ENCODE measurements around the gene SLC22A17. TPM values are rescaled to one million over a fixed set of nuclear protein-coding genes. Genes with fewer than 3 reads are reported as not detected.

Gene SLC22A17
- total and polyA plus RNA-seq, 2 of the 13 experiments (the other 11 are each of a cell fraction or from before 2014, with no cell fraction given) = 0.95 to 1.1 TPM

- TF ChIP-seq FOXK1 (CRISPR knock-in tag; IDR thresholded peaks at IDR 0.05; ENCODE audit: borderline replicate concordance, low read depth) (peak; percentile 49; the same call in 1 of the 2 replicates), ATRX (CRISPR knock-in tag; IDR thresholded peaks at IDR 0.05; ENCODE audit: borderline replicate concordance) (no peak), ELF3 (CRISPR knock-in tag; IDR thresholded peaks at IDR 0.05) (peak; percentile 64; the same call in 1 of the 2 replicates), FUBP1 (CRISPR knock-in tag; IDR thresholded peaks at IDR 0.05; ENCODE audit: borderline replicate concordance) (0 out of 2 replicates have a peak, but pooled peaks have one; percentile 82), FOSL2 (CRISPR knock-in tag; IDR thresholded peaks at IDR 0.05) (peak; percentile 47; the same call in 1 of the 2 replicates), TEAD2 (CRISPR knock-in tag; IDR thresholded peaks at IDR 0.05) (no peak), ZNF337 (CRISPR knock-in tag; IDR thresholded peaks at IDR 0.05; ENCODE audit: borderline replicate concordance, low read depth) (peak; percentile 69; the same call in 1 of the 2 replicates), ZNF432 (CRISPR knock-in tag; IDR thresholded peaks at IDR 0.05; ENCODE audit: borderline replicate concordance) (no peak), ZNF292 (CRISPR knock-in tag; IDR thresholded peaks at IDR 0.05; ENCODE audit: borderline replicate concordance, low read depth) (no peak), THAP11 (CRISPR knock-in tag; IDR thresholded peaks at IDR 0.05) (0 out of 2 replicates have a peak, but pooled peaks have one; percentile 38), SETDB1 (CRISPR knock-in tag; IDR thresholded peaks at IDR 0.05; ENCODE audit: borderline replicate concordance) (peak; percentile 70; the same call in 1 of the 2 replicates), ZSCAN5A (CRISPR knock-in tag; IDR thresholded peaks at IDR 0.05; ENCODE audit: borderline replicate concordance) (peak; percentile 75; the same call in 1 of the 2 replicates), BCL3 (CRISPR knock-in tag; IDR thresholded peaks at IDR 0.05) (0 out of 2 replicates have a peak, but pooled peaks have one; percentile 26), MIER3 (CRISPR knock-in tag; IDR thresholded peaks at IDR 0.05; ENCODE audit: borderline replicate concordance) (0 out of 2 replicates have a peak, but pooled peaks have one; percentile 70), ERF (CRISPR knock-in tag; IDR thresholded peaks at IDR 0.05) (peak; percentile 85), SMC3 (IDR thresholded peaks at IDR 0.05; ENCODE audit: low read length) (peak; percentile 97), ZFP82 (CRISPR knock-in tag; IDR thresholded peaks at IDR 0.05; ENCODE audit: borderline replicate concordance) (no peak)
- TF ChIP-seq, protein P1, sequence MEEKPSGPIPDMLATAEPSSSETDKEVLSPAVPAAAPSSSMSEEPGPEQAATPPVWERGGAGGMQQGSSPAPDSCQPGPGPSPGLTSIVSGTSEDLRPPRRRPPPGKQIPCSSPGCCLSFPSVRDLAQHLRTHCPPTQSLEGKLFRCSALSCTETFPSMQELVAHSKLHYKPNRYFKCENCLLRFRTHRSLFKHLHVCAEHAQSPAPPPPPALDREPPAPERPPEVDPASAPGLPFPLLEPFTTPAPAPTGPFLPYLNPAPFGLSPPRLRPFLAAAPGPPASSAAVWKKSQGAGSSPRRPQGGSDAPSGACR (CRISPR knock-in tag; IDR thresholded peaks at IDR 0.05) = 0 out of 2 replicates have a peak, but pooled peaks have one; percentile 54
These were observed 24.5 kb downstream of the SLC22A17 start (continued) for GRCh38 chr14:23327947-23328744.
